Heart left ventricle (tissue), 13 donors: ENCODE data around the gene ADAM33.

Experiments
- POLR2A ChIP-seq, 2 donors: fragments of 450-650 bp; IDR thresholded peaks; one replicate each; pipeline ENCODE4 v1.6.1; 2017; ENCODE audit warnings: antibody characterized with exemption in 2 of 2, mild to moderate bottlenecking in 2 of 2, moderate library complexity in 2 of 2
- TF ChIP-seq, protein P1 (sequence below), 12 donors: fragments of 200-600 bp; sonication (generic) in 4 of 12; IDR thresholded peaks; one replicate each; pipeline versions ENCODE4 v1.5.0 to v1.8.0; 2018 to 2022; ENCODE audit warnings: antibody characterized with exemption in 12 of 12, mild to moderate bottlenecking in 5 of 12
- donor health status: ischemic (EF 13 %, LVEDD 7.1; RV severe dilation, severe dysfunction).
- donor health status: DM: no; HTN: yes; CAD: no.
- donor health status: DM: no; HTN: no; CAD: no.
- donor health status: ischemic (EF 25% LVEDD 6.9; RV normal size, moderate dysfunction).
- donor health status: ischemic (EF 25% LVEDD 5.7; RV mildly dilated, moderate dysfunction).
- donor health status: ischemic (EF 35%, LVEDD 5.7; RV mildly dilated, moderate dysfunction).
- donor health status: nonischemic (EF 11% LVEDD 7.7; RV severe dilation, severe dysfunction).
- donor health status: DM: yes; HTN: yes; CAD: no.
- donor health status: PGD.
- donor health status: ischemic (EF 29% LVEDD 5.4; RV normal size, mild dysfunction).
- donor health status: nonischemic (EF 23%, LVEDD 6.1; RV moderate dilation, normal function).

DNA sequence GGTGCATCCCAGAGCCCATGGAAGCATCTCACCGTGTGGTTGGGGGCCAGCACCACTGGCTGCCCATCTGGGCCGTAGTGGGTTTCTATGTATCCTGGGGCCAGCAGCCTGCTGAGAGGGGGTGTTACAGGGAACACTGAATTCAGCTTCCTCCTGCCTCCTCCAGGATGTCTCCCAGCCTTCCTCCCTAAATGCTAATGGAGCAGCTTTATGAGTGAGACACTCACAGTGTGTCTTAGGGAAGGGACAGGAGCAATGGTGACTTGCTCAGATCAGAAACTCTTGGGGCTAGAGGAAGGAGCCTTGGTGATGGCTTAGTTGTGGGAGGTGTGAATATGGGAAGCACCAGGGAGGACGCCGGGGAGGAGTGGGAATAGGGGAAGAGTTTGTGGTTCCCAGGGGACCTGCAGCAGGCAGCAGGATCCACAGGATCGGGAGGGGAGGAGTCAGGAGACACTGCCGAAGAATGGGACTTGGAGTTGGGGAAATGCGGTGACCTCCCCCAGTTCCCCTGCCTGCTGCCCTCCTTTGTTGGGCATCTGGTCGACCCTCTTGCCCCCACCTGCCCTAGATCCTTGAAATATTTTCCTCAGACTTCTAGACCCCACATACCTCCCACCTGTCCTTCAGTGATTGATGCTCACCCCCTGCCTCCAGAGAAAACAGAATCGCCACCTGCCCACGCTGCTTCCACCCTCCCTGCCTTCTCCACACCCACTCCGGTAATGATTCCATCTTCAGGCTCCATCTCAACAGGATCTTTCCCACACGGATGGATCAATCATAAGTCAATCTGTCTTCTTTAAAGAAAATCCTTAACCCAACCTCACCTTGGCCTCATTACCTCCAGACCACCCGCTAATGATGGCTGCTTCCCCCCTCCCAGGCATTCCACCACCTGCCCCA, 6.6 kb downstream of the ADAM33 start:
- TF ChIP-seq, protein P1, sequence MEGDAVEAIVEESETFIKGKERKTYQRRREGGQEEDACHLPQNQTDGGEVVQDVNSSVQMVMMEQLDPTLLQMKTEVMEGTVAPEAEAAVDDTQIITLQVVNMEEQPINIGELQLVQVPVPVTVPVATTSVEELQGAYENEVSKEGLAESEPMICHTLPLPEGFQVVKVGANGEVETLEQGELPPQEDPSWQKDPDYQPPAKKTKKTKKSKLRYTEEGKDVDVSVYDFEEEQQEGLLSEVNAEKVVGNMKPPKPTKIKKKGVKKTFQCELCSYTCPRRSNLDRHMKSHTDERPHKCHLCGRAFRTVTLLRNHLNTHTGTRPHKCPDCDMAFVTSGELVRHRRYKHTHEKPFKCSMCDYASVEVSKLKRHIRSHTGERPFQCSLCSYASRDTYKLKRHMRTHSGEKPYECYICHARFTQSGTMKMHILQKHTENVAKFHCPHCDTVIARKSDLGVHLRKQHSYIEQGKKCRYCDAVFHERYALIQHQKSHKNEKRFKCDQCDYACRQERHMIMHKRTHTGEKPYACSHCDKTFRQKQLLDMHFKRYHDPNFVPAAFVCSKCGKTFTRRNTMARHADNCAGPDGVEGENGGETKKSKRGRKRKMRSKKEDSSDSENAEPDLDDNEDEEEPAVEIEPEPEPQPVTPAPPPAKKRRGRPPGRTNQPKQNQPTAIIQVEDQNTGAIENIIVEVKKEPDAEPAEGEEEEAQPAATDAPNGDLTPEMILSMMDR (IDR thresholded peaks at IDR 0.05) = no peak
- no peak for TF ChIP-seq POLR2A (IDR thresholded peaks at IDR 0.05)
